Brain microvascular endothelial cell (primary cell): ENCODE measurements around the gene TADA3.

Experiments
- DNase-seq: peaks from one replicate; pipeline ENCODE4 v3.0.0-alpha.2; 2020
- H3K27ac ChIP-seq: fragments of 250-450 bp; sonication (Bioruptor Pico); 2 replicates; pipeline ENCODE4 v1.5.1; 2020; ENCODE audit warnings: mild to moderate bottlenecking, moderate library complexity
- H3K27me3 ChIP-seq: fragments of 250-450 bp; sonication (Bioruptor Pico); replicated peaks from 2 replicates; pipeline ENCODE4 v1.5.1; 2020; ENCODE audit warnings: mild to moderate bottlenecking
- H3K36me3 ChIP-seq: fragments of 250-450 bp; sonication (Bioruptor Pico); replicated peaks from 2 replicates; pipeline ENCODE4 v1.5.1; 2020; ENCODE audit warnings: mild to moderate bottlenecking
- H3K4me3 ChIP-seq: 2 replicates; pipeline ENCODE4 v1.5.1; 2011; ENCODE audit warnings: low read depth, mild to moderate bottlenecking, control low read depth, low read length, moderate library complexity
- CTCF ChIP-seq: IDR thresholded peaks from 2 replicates; pipeline ENCODE4 v1.5.1; 2011; ENCODE audit warnings: low read depth, mild to moderate bottlenecking, moderate library complexity, low read length, control low read depth, inconsistent platforms; ENCODE audit errors: missing control alignments
- in situ Hi-C: cut with HindIII; loops from 2 replicates; pipeline ENCODE4 v1.10.0; 2017; ENCODE audit warnings: low sequenced_read_pairs, low pct_ligation_motif_present

Gene TADA3

GRCh38 chr3:9793161-9793781, 998 bp upstream of the TADA3 start:
- Histone ChIP-seq H3K4me3 (peak overlapping the region; percentile 79), H3K27me3 (no peaks in the 10 kb centered on the region), H3K36me3 (peaks cover 38% of the 10 kb centered on the region), H3K27ac (peak overlapping the region; percentile 97)
- in situ Hi-C loops: no loop called here
- TF ChIP-seq CTCF: no peak
- peak; percentile 40 for DNase-seq

GRCh38 chr3:9791790-9792404, 376 bp downstream of the TADA3 start:
- DNase-seq: no peak
- Histone ChIP-seq H3K36me3 (peaks cover 27% of the 10 kb centered on the region), H3K27ac (peak overlapping the region; percentile 97), H3K27me3 (no peaks in the 10 kb centered on the region), H3K4me3 (peak overlapping the region; percentile 79)
- in situ Hi-C loops: no loop called here
- TF ChIP-seq CTCF: no peak

- in situ Hi-C loops: no loop called here
- DNase-seq: no peak
- Histone ChIP-seq H3K27me3 (no peaks in the 10 kb centered on the region), H3K4me3 (no peak overlapping the region), H3K27ac (no peak overlapping the region), H3K36me3 (peaks cover 32% of the 10 kb centered on the region)
- no peak for TF ChIP-seq CTCF
These were observed 1.1 kb downstream of the TADA3 start for GRCh38 chr3:9791127-9791526.

GRCh38 chr3:9787714-9788113, 4.6 kb downstream of the TADA3 start:
- Histone ChIP-seq H3K27me3 (no peaks in the 10 kb centered on the region), H3K27ac (no peak overlapping the region), H3K4me3 (no peak overlapping the region), H3K36me3 (peaks cover 34% of the 10 kb centered on the region)
- TF ChIP-seq CTCF: no peak
- in situ Hi-C loops: no loop called here
- DNase-seq: peak; percentile 12

- Histone ChIP-seq H3K27me3 (no peaks in the 10 kb centered on the region), H3K27ac (no peak overlapping the region), H3K4me3 (no peak overlapping the region), H3K36me3 (peaks cover 38% of the 10 kb centered on the region)
- no peak for DNase-seq
- peak; percentile 71 for TF ChIP-seq CTCF
- in situ Hi-C loops: no loop called here
These were observed 5.2 kb downstream of the TADA3 start for GRCh38 chr3:9786825-9787669.
